ENCODE measurements around the gene TSHZ2. TPM values are rescaled to one million over a fixed set of nuclear protein-coding genes. Genes with fewer than 3 reads are reported as not detected.
A peak's percentile ranks its signal among the peaks of the same experiment; 100 is the strongest.
"Not testable (repeated sequence)": the region's sequence is repeated elsewhere in the genome, so short reads cannot be mapped to it uniquely, and the experiment has no call there.

The TSHZ2 gene
- polyA plus RNA-seq, 12 donors: 8.0 to 36.9 (median 14.7) TPM; not detected in 1

DNA sequence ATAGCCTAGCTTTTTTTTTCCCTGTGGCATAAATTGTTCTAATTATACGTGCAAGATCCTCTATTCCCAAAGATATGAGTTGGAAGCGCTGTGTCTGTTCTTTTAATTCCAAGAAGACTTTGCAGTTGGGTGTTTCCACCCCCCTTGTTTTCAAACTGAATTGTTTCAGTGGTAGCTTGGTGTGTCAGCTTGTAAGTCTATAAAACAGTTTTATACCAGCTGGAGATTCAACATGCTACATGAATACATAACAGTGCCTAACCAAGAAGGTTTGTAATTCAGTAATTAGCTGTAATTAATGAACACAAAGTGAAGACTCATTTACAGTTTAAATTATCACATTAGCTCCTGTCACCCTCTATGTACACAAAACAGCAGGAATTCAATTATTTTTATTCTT is 467.5 kb downstream of the TSHZ2 start:
- DNase-seq: no peak

- DNase-seq: peak; percentile 57
Observed at GRCh38 chr20:53444401-53445149, 472.4 kb downstream of the TSHZ2 start.

GRCh38 chr20:53445321-53445731 is 473.2 kb downstream of the TSHZ2 start:
- peak; percentile 59 for DNase-seq

GRCh38 chr20:53445932-53446331 is 473.8 kb downstream of the TSHZ2 start:
- no peak for DNase-seq

DNA sequence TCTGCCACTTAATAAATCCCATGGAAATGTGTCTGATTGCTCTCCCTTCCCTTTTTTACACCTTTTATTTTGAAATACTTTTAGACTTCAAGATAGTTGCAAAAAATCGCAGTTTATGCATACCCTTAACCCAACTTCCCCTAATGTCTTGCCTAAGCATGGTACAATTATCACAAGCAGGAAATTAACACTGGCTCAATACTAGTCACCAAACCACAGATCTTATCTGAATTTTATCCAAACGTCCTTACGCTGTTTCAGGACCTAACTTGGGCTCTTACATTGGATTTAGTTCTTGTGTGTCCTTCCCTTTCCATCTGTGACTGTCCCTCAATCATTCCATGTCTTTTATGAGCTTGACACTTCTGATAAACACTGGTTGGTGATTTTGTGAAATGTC is 475.2 kb downstream of the TSHZ2 start:
- DNase-seq: no peak

GRCh38 chr20:53448426-53448825 is 476.3 kb downstream of the TSHZ2 start:
- no peak for DNase-seq

GRCh38 chr20:53448875-53449274 is 476.7 kb downstream of the TSHZ2 start:
- no peak for DNase-seq

- DNase-seq: no peak
Observed at GRCh38 chr20:53453076-53453475, 480.9 kb downstream of the TSHZ2 start.

DNA sequence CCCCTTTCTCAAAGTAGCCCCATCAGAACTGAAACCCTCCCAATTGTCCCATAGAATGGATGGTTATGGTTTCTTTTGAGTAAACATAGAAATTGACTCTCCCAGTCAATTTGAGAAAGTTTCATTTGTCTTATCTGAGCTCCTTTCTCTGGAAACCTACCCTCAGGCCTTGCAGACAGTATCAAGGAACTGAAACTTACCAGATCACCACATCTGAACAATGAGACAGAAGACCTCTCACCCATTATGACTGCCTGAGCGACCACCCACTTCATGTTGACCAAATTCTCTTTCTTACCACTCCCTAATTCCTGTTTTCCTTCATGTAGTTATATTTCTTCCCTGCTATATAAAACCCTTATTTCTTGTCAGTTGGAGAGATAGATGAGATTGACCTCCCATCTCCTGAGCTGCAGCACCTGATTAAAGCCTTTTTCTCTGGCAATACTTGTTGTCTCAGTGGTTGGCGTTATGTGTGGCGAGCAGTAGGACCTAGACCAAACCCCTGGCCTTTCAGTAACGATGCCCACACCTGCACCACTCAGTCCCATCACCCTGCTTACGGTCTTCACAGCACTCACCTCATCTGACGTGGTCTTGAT is 482.6 kb downstream of the TSHZ2 start:
- no peak for DNase-seq

DNA sequence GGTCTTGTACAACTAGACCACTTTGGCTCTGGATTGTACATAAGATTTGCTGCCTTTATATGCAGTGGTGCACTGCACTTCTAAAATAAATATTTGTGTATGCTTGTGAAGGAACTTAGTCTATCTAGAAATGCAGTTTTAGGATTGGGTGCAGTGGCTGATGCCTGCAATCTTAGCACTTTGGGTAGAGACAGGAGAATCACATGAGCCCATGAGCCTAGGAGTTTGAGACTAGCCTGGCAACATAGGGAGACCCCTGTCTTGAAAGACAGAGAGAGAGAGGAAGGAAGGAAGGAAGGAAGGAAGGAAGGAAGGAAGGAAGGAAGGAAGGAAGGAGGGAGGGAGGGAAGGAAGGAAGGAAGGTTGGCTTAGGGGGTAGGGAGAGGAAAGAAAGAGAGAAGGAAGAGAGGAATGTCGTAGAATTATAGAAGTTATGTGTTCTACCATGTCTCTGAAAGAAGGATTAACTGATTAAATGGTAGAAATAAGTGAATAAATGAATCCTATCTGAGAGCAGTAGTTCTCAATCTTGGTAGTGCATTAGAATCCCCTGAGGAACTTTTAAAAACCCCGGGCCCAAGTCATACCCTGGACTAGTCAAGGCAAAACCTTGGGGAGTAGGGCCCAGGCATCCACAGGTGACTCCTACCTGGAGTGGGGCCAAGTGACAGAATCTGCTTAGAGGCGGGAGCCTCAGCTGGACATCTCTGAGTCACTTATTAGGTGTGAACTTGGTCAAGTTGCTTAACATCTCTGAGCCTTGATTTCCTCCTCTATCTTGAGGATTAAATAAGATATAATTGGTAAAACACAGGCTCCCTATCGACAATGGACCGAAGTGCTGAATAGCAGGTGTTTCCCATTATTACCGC is 491.2 kb downstream of the TSHZ2 start:
- DNase-seq: no peak

DNA sequence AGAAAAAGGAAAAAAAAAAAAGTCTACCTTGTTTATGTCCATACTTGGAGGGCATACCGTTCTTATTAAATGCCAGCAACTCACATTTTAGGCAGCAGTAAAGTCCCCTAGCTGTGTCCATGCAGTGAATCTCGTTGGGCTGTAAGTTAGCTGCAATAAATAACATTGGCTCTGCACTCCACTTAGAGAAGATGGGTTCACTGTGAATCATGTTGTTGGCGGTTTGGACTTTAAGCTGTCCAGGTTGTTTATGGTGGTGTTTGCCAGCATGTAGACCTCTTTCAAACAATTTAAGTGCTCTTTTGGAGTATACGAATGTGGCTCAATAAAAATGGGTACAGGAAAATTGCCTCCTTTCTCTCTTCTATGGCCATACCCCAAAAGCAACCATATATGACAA is 494.1 kb downstream of the TSHZ2 start:
- DNase-seq: no peak

GRCh38 chr20:53468587-53468986 is 496.4 kb downstream of the TSHZ2 start:
- no peak for DNase-seq

GRCh38 chr20:53472859-53473258 is 500.7 kb downstream of the TSHZ2 start:
- not testable (repeated sequence) for DNase-seq

GRCh38 chr20:53480913-53481312 is 508.8 kb downstream of the TSHZ2 start:
- no peak for DNase-seq

- peak; percentile 26 for DNase-seq
Observed at GRCh38 chr20:53487461-53488200, 515.5 kb downstream of the TSHZ2 start.

DNA sequence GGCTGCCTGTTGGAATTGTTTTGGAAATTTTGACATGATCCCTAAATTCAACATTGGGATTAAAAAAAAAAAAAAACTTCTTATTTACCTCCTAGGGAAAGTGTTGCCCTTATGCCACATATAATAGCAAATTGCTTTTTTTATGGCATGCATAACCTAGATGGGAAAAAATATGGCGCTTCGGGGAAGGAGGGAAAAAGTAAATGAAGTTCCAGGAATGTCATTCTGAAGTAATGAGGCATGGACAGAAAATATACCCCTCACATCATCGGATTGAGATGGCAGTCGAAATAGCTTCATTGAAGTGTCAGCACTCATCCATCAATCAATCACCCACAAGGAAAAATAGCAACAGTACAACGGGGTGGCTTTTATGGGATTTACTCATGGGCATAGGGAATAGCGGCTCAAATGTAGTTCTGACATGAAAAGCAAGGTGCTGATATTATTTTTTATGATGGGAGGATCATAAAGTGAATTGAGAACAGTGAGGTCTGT is 516.7 kb downstream of the TSHZ2 start:
- no peak for DNase-seq

- DNase-seq: no peak
Observed at GRCh38 chr20:53489528-53489927, 517.4 kb downstream of the TSHZ2 start.

DNA sequence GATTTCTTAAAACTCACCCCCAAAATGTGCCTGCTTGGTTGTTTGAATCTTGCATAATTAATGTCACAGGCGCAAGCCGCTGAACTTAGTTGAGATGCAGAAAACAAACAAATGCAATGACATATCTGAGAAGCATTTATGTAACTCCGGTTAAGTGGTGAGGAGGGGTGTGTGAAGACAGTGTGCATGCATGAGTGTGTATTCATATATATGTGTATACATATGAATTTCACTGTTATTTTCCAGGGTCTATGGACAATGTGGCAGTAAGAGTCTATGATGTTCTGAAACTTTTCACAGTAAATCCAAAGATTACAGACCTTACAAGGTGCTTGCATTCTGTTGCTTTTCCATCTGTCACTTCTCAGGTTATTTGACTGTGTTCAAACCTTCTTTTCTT is 518.5 kb downstream of the TSHZ2 start:
- DNase-seq: no peak

- no peak for DNase-seq
Observed at GRCh38 chr20:53491462-53491861, 519.3 kb downstream of the TSHZ2 start.

GRCh38 chr20:53492212-53492611 is 520.1 kb downstream of the TSHZ2 start:
- no peak for DNase-seq

- DNase-seq: peak; percentile 35
Observed at GRCh38 chr20:53493311-53493857, 521.2 kb downstream of the TSHZ2 start.

Data from muscle of arm (tissue), 12 donors.